AG04450 (cell line): ENCODE measurements around the gene ZMYND19. TPM values are rescaled to one million over a fixed set of nuclear protein-coding genes. Genes with fewer than 3 reads are reported as not detected.
A peak's percentile ranks its signal among the peaks of the same experiment; 100 is the strongest.
"Not testable (repeated sequence)": the region's sequence is repeated elsewhere in the genome, so short reads cannot be mapped to it uniquely, and the experiment has no call there.

Source experiments
- CTCF ChIA-PET: fragments of 300-600, 350-600 bp; formaldehyde crosslinking; extraction: SDS; loops from one replicate; lab custom pipeline; 2022; ENCODE audit warnings: antibody characterized with exemption, inconsistent platforms; lab: Charles Lee
- POLR2A ChIA-PET: fragments of 350-600 bp; formaldehyde crosslinking; extraction: SDS; loops from one replicate; lab custom pipeline; 2021; ENCODE audit warnings: antibody characterized with exemption, inconsistent platforms; lab: Yijun Ruan, JAX
- DNase-seq: peaks from one replicate; pipeline ENCODE4 v3.0.0-alpha.2; 2011; ENCODE audit warnings: low read depth, low spot score
- H3K27ac ChIP-seq: one replicate; pipeline ENCODE4 v1.5.1; 2012; ENCODE audit warnings: low read depth, low read length, control low read depth
- H3K27me3 ChIP-seq: one replicate; pipeline ENCODE4 v1.6.0; 2012; ENCODE audit warnings: low read length; ENCODE audit not compliant: control insufficient read depth, insufficient read depth
- H3K4me3 ChIP-seq: 2 replicates; pipeline ENCODE4 v1.5.1; 2011; ENCODE audit warnings: mild to moderate bottlenecking, low read depth, low read length, control low read depth
- H3K9me3 ChIP-seq: 2 replicates; pipeline ENCODE4 v1.5.1; 2012; ENCODE audit warnings: low read length; ENCODE audit not compliant: control insufficient read depth, insufficient read depth
- CTCF ChIP-seq: IDR thresholded peaks from 2 replicates; pipeline ENCODE4 v1.5.1; 2011; ENCODE audit warnings: low read depth, low read length, control low read depth, inconsistent platforms
- polyA plus RNA-seq: library from polyadenylated mRNA; depleted of rRNA; stranded (reverse); fragments of >200 nt; gene quantifications from 2 replicates; pipeline ENCODE4 v1.2.3, GENCODE V29; 2011

ZMYND19 gene
- polyA plus RNA-seq, 1 experiment, result 11.4 TPM

GRCh38 chr9:137598943-137599342, 8.6 kb upstream of the ZMYND19 start:
- ChIA-PET POLR2A (no interaction called here), CTCF (no interaction called here)
- no peak for TF ChIP-seq CTCF
- DNase-seq, result no peak
- no peak overlapping the region for H3K4me3 ChIP-seq
- peaks cover 3% of the 10 kb centered on the region for H3K27me3 ChIP-seq
- H3K27ac ChIP-seq, result no peak overlapping the region
- no peaks in the 10 kb centered on the region for H3K9me3 ChIP-seq

GRCh38 chr9:137596577-137596976, 6.3 kb upstream of the ZMYND19 start:
- H3K4me3 ChIP-seq, POLR2A ChIA-PET, DNase-seq, H3K9me3 ChIP-seq, H3K27ac ChIP-seq, H3K27me3 ChIP-seq: not testable (repeated sequence)
- CTCF ChIA-PET, result interaction anchor here (1.0 kb wide), 1 partner anchor 17 kb away, joined by 3 read pairs; no protein-coding TSS in a partner anchor

GRCh38 chr9:137593176-137593575, 2.9 kb upstream of the ZMYND19 start:
- no peak for DNase-seq
- H3K4me3 ChIP-seq, result no peak overlapping the region
- POLR2A ChIA-PET, result no interaction called here
- no peaks in the 10 kb centered on the region for H3K9me3 ChIP-seq
- CTCF ChIA-PET, result no interaction called here
- H3K27me3 ChIP-seq, result no peaks in the 10 kb centered on the region
- no peak for TF ChIP-seq CTCF
- H3K27ac ChIP-seq, result no peak overlapping the region

GRCh38 chr9:137592767-137593166, 2.5 kb upstream of the ZMYND19 start:
- no peak for TF ChIP-seq CTCF
- POLR2A ChIA-PET, result no interaction called here
- CTCF ChIA-PET, result no interaction called here

GRCh38 chr9:137590123-137590468, 216 bp downstream of the ZMYND19 start:
- Histone ChIP-seq H3K27ac (no peak overlapping the region), H3K4me3 (peak overlapping the region; percentile 71), H3K9me3 (no peaks in the 10 kb centered on the region), H3K27me3 (no peaks in the 10 kb centered on the region)
- TF ChIP-seq CTCF, result no peak
- ChIA-PET POLR2A (interaction anchor here (1.0 kb wide), 1 partner anchor 29 kb away, joined by 4 read pairs; the partner anchor contains the start of gene EHMT1), CTCF (interaction anchor here (1.4 kb wide), 1 partner anchor 167 kb away, joined by 3 read pairs; the partner anchor contains the start of gene EXD3)
- DNase-seq, result no peak

More at GRCh38 chr9:137592767-137593166, 2.5 kb upstream of the ZMYND19 start:
- no peaks in the 10 kb centered on the region for H3K9me3 ChIP-seq
- DNase-seq, result no peak
- no peak overlapping the region for H3K27ac ChIP-seq
- H3K4me3 ChIP-seq, result no peak overlapping the region
- H3K27me3 ChIP-seq, result no peaks in the 10 kb centered on the region
